MCF 10A (cell line): ENCODE data around the gene GARIN3. TPM values are rescaled to one million over a fixed set of nuclear protein-coding genes. Genes with fewer than 3 reads are reported as not detected.

Experiments
- BruUV-seq: library from RNA; stranded (reverse); fragments of 400-500 nt; replicated peaks from 2 replicates; lab custom pipeline; 2021; lab: Mats Ljungman, UMichigan
- CTCF ChIA-PET: fragments of 300-600 bp; sonication (Branson Sonifier 250); formaldehyde crosslinking; extraction: SDS; loops from one replicate; lab custom pipeline; 2021; ENCODE audit warnings: antibody characterized with exemption, inconsistent platforms; lab: Yijun Ruan, JAX
- POLR2A ChIA-PET: fragments of 300-600, 350-650 bp; sonication (Branson Sonifier 250); formaldehyde crosslinking; extraction: SDS; loops from one replicate; lab custom pipeline; 2020; ENCODE audit warnings: antibody characterized with exemption, inconsistent platforms; lab: Yijun Ruan, JAX
- DNase-seq: peaks from one replicate; pipeline ENCODE4 v3.0.0-alpha.2; 2018; ENCODE audit not compliant: unreplicated experiment
- H3K27ac Mint-ChIP-seq: one replicate; pipeline ENCODE4 v1.8.0; 2022; ENCODE audit warnings: mild to moderate bottlenecking, low read depth, mixed read lengths; ENCODE audit not compliant: unreplicated experiment
- H3K27me3 Mint-ChIP-seq: one replicate; pipeline ENCODE4 v1.8.0; 2022; ENCODE audit warnings: mixed read lengths; ENCODE audit not compliant: insufficient read depth, unreplicated experiment
- H3K36me3 Mint-ChIP-seq: one replicate; pipeline ENCODE4 v1.8.0; 2022; ENCODE audit warnings: mild to moderate bottlenecking, moderate library complexity, mixed read lengths; ENCODE audit not compliant: insufficient read depth, unreplicated experiment
- H3K4me1 Mint-ChIP-seq: one replicate; pipeline ENCODE4 v1.8.0; 2022; ENCODE audit warnings: mixed read lengths; ENCODE audit not compliant: insufficient read depth, unreplicated experiment
- H3K4me3 Mint-ChIP-seq: one replicate; pipeline ENCODE4 v1.8.0; 2022; ENCODE audit warnings: mild to moderate bottlenecking, moderate library complexity, mixed read lengths; ENCODE audit not compliant: unreplicated experiment
- H3K9me3 Mint-ChIP-seq: one replicate; pipeline ENCODE4 v1.8.0; 2022; ENCODE audit warnings: mixed read lengths; ENCODE audit not compliant: unreplicated experiment
- intact Hi-C: fragments of 100-400 bp; cut with micrococcal nuclease; formaldehyde crosslinking; loops from 2 replicates; pipeline ENCODE4 v1.14.1; 2022
- total RNA-seq: library from RNA; stranded (reverse); gene quantifications from 2 replicates; pipeline ENCODE4 v1.2.3, GENCODE V29; 2022
- TF ChIP-seq, protein P1 (sequence below): fragments of 200-600 bp; IDR thresholded peaks from one replicate; pipeline ENCODE4 v1.8.0; 2022; ENCODE audit warnings: antibody characterized with exemption, mild to moderate bottlenecking; ENCODE audit not compliant: unreplicated experiment

Gene GARIN3
- total RNA-seq, 1 experiment from 2014 or later, result not detected

DNA sequence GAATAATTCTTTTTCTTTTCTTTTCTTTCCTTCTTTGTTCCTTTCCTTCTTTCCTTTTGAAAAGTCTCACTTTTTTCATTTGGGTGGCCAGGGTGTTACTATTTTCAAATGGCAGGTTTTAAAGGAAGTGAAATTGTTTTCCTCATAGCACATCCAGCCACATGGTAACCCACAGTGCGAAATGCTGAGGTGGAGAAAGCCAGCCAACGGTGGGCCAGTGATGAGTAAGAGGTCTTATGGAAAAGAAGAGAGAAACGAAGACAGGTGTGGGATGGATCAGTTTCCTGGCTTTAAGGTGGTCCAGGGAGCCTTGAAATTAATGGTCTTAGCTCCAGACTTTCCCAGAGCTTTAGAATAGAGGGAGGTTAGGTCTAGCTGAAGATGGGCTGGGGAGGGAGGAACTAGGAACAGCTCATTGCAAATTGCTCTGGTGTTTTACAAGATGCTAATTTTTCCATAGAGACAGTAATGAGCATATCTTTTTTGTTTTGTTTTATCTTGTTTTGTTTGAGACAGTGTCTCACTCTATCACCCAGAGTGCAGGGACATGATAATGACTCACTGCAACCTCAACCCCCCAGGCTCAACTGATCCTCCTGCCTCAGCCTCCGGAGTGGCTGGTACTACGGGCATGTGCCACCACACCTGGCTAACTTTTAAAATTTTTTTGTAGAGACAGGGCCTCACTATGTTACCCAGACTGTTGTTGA is 32.4 kb upstream of the GARIN3 start:
- Mint-ChIP-seq H3K27me3 (peaks cover 58% of the 10 kb centered on the region), H3K4me1 (no peaks in the 10 kb centered on the region)
- no TSS peak for BruUV-seq

DNA sequence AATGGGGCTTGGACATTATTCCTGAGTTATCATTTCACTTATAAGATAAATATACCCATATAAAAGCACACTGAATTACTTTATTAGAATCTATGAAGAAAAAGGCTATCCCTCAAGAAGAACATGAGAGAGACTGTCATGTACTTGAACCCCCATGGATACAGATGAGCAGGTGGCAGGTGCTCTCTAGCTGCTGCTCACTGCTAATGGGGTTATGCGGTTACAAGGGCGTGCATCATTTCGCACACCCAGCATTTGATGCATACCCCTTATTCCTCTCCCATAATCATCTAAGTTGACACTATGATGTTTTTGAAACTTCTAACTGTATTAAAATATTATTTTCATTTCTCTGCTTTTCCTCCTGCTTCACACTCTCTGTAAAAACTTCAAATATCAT is 31.0 kb upstream of the GARIN3 start:
- intact Hi-C loops, result no loop called here
- Mint-ChIP-seq H3K4me3 (no peak overlapping the region), H3K27me3 (peaks cover 60% of the 10 kb centered on the region), H3K36me3 (no peaks in the 10 kb centered on the region), H3K9me3 (no peaks in the 10 kb centered on the region), H3K4me1 (no peaks in the 10 kb centered on the region), H3K27ac (no peak overlapping the region)
- TF ChIP-seq, protein P1, sequence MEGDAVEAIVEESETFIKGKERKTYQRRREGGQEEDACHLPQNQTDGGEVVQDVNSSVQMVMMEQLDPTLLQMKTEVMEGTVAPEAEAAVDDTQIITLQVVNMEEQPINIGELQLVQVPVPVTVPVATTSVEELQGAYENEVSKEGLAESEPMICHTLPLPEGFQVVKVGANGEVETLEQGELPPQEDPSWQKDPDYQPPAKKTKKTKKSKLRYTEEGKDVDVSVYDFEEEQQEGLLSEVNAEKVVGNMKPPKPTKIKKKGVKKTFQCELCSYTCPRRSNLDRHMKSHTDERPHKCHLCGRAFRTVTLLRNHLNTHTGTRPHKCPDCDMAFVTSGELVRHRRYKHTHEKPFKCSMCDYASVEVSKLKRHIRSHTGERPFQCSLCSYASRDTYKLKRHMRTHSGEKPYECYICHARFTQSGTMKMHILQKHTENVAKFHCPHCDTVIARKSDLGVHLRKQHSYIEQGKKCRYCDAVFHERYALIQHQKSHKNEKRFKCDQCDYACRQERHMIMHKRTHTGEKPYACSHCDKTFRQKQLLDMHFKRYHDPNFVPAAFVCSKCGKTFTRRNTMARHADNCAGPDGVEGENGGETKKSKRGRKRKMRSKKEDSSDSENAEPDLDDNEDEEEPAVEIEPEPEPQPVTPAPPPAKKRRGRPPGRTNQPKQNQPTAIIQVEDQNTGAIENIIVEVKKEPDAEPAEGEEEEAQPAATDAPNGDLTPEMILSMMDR, result no peak
- POLR2A ChIA-PET, result no interaction called here
- no peak for DNase-seq
- CTCF ChIA-PET, result interaction anchor here (0.7 kb wide), 1 partner anchor 132 kb away, joined by 3 read pairs; no protein-coding TSS in a partner anchor
- no TSS peak for BruUV-seq

More for the DNA sequence above, 32.4 kb upstream of the GARIN3 start:
- Mint-ChIP-seq H3K27ac (no peak overlapping the region), H3K9me3 (no peaks in the 10 kb centered on the region), H3K36me3 (no peaks in the 10 kb centered on the region), H3K4me3 (no peak overlapping the region)
- DNase-seq, result no peak
- ChIA-PET POLR2A (interaction anchor here (0.6 kb wide), 1 partner anchor 9 kb away, joined by 3 read pairs; no protein-coding TSS in a partner anchor), CTCF (interaction anchor here (0.6 kb wide), 1 partner anchor 50 kb away, joined by 7 read pairs; no protein-coding TSS in a partner anchor)
- TF ChIP-seq, protein P1, result no peak
- intact Hi-C loops, result no loop called here

- TF ChIP-seq, protein P1, result no peak
- BruUV-seq, result no TSS peak
- CTCF ChIA-PET, result no interaction called here
Measured at GRCh38 chr5:157196045-157196444, 30.0 kb upstream of the GARIN3 start.

DNA sequence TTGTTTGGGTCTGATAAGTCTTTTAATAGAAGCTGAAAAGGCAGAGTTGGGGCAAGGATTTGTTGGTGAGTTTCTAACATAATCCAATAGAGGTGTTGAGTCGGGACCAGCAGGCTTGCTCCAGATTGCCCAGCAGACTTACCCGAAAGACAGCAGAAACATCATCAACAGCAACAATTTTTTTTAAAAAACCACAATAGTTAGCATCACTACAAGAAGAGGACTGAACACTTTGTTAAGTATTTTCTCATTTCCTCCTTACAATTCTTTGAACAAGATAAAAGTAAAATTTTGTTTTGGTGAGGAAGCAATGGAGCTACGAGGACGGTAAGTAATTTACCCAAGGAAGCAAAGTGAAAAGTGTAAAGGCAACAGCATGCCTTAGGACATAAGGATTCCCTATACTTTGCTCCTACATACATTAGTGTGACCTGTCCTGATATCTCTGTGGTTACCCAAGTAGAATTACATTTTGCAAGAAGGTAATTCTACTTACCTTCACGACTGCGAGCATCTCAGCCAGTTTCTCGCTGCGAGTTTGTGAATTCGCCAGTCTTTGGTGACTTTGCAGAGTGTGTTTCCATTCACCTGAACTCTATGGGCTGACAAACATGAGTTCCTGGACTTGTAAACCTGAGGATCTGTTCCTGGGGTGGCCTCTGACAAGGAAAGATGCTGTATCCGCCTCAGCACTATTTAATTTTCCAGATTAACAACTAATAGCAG is 27.8 kb upstream of the GARIN3 start:
- no peak for DNase-seq
- no peaks in the 10 kb centered on the region for H3K36me3 Mint-ChIP-seq
- no peaks in the 10 kb centered on the region for H3K4me1 Mint-ChIP-seq
- no peaks in the 10 kb centered on the region for H3K9me3 Mint-ChIP-seq
- H3K27me3 Mint-ChIP-seq, result peaks cover 44% of the 10 kb centered on the region
- H3K4me3 Mint-ChIP-seq, result no peak overlapping the region
- intact Hi-C loops, result no loop called here
- CTCF ChIA-PET, result interaction anchor here (0.7 to 0.9 kb wide), 2 partner anchors 10 to 46 kb away, joined by 3 to 5 read pairs; no protein-coding TSS in a partner anchor
- TF ChIP-seq, protein P1, result no peak
- H3K27ac Mint-ChIP-seq, result no peak overlapping the region
- BruUV-seq, result no TSS peak
- POLR2A ChIA-PET, result no interaction called here

More at GRCh38 chr5:157196045-157196444, 30.0 kb upstream of the GARIN3 start:
- intact Hi-C loops, result no loop called here
- Mint-ChIP-seq H3K27ac (no peak overlapping the region), H3K27me3 (peaks cover 60% of the 10 kb centered on the region), H3K4me3 (no peak overlapping the region), H3K4me1 (no peaks in the 10 kb centered on the region), H3K9me3 (no peaks in the 10 kb centered on the region), H3K36me3 (no peaks in the 10 kb centered on the region)
- no peak for DNase-seq
- POLR2A ChIA-PET, result no interaction called here
